Liver (tissue), 9 donors: ENCODE data around the gene SEMA5A. TPM values are rescaled to one million over a fixed set of nuclear protein-coding genes. Genes with fewer than 3 reads are reported as not detected.

Experiments used
- DNase-seq: peaks from one replicate; pipeline ENCODE4 v3.0.0-alpha.2; 2017; ENCODE audit warnings: low spot score
- H3K27ac ChIP-seq, 2 donors: one replicate each; pipeline ENCODE4 v1.7.0; 2013; ENCODE audit warnings: inconsistent platforms in 2 of 2, low read length in 2 of 2, control low read depth in 1 of 2, low read depth in 1 of 2, mild to moderate bottlenecking in 1 of 2
- H3K27me3 ChIP-seq, 4 donors: one replicate each; pipeline versions ENCODE4 v1.6.1 to v1.7.0; 2013; ENCODE audit warnings: low read length in 3 of 4, inconsistent platforms in 1 of 4, mild to moderate bottlenecking in 1 of 4, moderate library complexity in 1 of 4; ENCODE audit not compliant: control insufficient read depth in 4 of 4, insufficient read depth in 4 of 4
- H3K36me3 ChIP-seq, 4 donors: one replicate each; pipeline versions ENCODE4 v1.6.1 to v1.7.0; 2013; ENCODE audit warnings: low read length in 3 of 4, mild to moderate bottlenecking in 3 of 4, low read depth in 1 of 4, moderate library complexity in 1 of 4; ENCODE audit not compliant: control insufficient read depth in 4 of 4, insufficient read depth in 3 of 4
- H3K4me1 ChIP-seq, 4 donors: one replicate each; pipeline versions ENCODE4 v1.6.1 to v1.7.0; 2013; ENCODE audit warnings: low read length in 3 of 4, mild to moderate bottlenecking in 3 of 4, moderate library complexity in 1 of 4; ENCODE audit not compliant: control insufficient read depth in 4 of 4, insufficient read depth in 4 of 4
- H3K4me3 ChIP-seq, 3 donors: one replicate each; pipeline versions ENCODE4 v1.6.1 to v1.7.0; 2013; ENCODE audit warnings: low read length in 3 of 3, control low read depth in 1 of 3, low read depth in 1 of 3, mild to moderate bottlenecking in 1 of 3
- H3K9ac ChIP-seq, 2 donors: one replicate each; pipeline ENCODE4 v1.7.0; 2013; ENCODE audit warnings: low read length in 2 of 2, mild to moderate bottlenecking in 2 of 2, moderate library complexity in 2 of 2, control low read depth in 1 of 2, low read depth in 1 of 2
- H3K9me3 ChIP-seq, 4 donors: one replicate each; pipeline versions ENCODE4 v1.6.1 to v1.7.0; 2013; ENCODE audit warnings: low read length in 3 of 4; ENCODE audit not compliant: control insufficient read depth in 4 of 4
- EGR1 ChIP-seq, 2 donors: IDR thresholded peaks; 2 replicates each; pipeline ENCODE4 v1.6.1; 2016 to 2018; ENCODE audit warnings: antibody characterized with exemption in 2 of 2, low read depth in 2 of 2
- FOXA1 ChIP-seq: IDR thresholded peaks from 2 replicates; pipeline ENCODE4 v1.6.1; 2016; ENCODE audit warnings: antibody characterized with exemption
- FOXA2 ChIP-seq: IDR thresholded peaks from 2 replicates; pipeline ENCODE4 v1.6.1; 2016; ENCODE audit warnings: antibody characterized with exemption
- GABPA ChIP-seq, 2 donors: IDR thresholded peaks in 1 of 2; conservative IDR thresholded peaks in 1 of 2; 2 replicates each; pipeline ENCODE4 v1.6.1; 2016; ENCODE audit warnings: antibody characterized with exemption in 2 of 2, mild to moderate bottlenecking in 1 of 2, moderate library complexity in 1 of 2
- HNF4G ChIP-seq: IDR thresholded peaks from 2 replicates; pipeline ENCODE4 v1.6.1; 2016; ENCODE audit warnings: antibody characterized with exemption
- JUND ChIP-seq, 2 donors: IDR thresholded peaks; 2 replicates each; pipeline ENCODE4 v1.6.1; 2016; ENCODE audit warnings: antibody characterized with exemption in 2 of 2
- NR2F2 ChIP-seq: IDR thresholded peaks from 2 replicates; pipeline ENCODE4 v1.6.1; 2016; ENCODE audit warnings: antibody characterized with exemption
- RAD21 ChIP-seq, 2 donors: IDR thresholded peaks; 2 replicates each; pipeline ENCODE4 v1.6.1; 2016; ENCODE audit warnings: antibody characterized with exemption in 2 of 2, mild to moderate bottlenecking in 2 of 2
- RXRA ChIP-seq, 2 donors: IDR thresholded peaks; 2 replicates each; pipeline ENCODE4 v1.6.1; 2017 to 2018; ENCODE audit warnings: antibody characterized with exemption in 2 of 2, mild to moderate bottlenecking in 1 of 2
- SP1 ChIP-seq: IDR thresholded peaks from 2 replicates; pipeline ENCODE4 v1.6.1; 2018; ENCODE audit warnings: antibody characterized with exemption, mild to moderate bottlenecking
- TAF1 ChIP-seq: conservative IDR thresholded peaks from 2 replicates; pipeline ENCODE4 v1.6.1; 2016; ENCODE audit warnings: antibody characterized with exemption, mild to moderate bottlenecking
- WGBS: extraction: QIAGEN DNeasy Blood & Tissue Kit; methylation state at CpG from one replicate; pipeline ENCODE4 v1.1.7; 2013; 5-methylcytosine and 5-hydroxymethylcytosine counted together
- polyA plus RNA-seq, 2 donors: library from polyadenylated mRNA; stranded (reverse) in 1 of 2; unstranded in 1 of 2; fragments of 200-250 nt in 1 of 2; fragments of >200 nt in 1 of 2; fragmentation: Nextera tagmentation in 1 of 2; extraction: Ambion mirVana in 1 of 2; gene quantifications; one replicate each; pipeline versions ENCODE4 v1.2.1 to v1.2.3, GENCODE V29; 2013 to 2015
- total RNA-seq, 2 donors: library from RNA; depleted of rRNA; stranded (reverse); fragments of >200 nt; gene quantifications; one replicate each; pipeline ENCODE4 v1.2.3, GENCODE V29; 2014
- TF ChIP-seq, protein P1 (sequence below): IDR thresholded peaks from 2 replicates; pipeline ENCODE4 v1.6.1; 2016; ENCODE audit warnings: antibody characterized with exemption
- TF ChIP-seq, protein P2 (sequence below): IDR thresholded peaks from 2 replicates; pipeline ENCODE4 v1.6.1; 2016; ENCODE audit warnings: antibody characterized with exemption, mild to moderate bottlenecking
- TF ChIP-seq, protein P3 (sequence below): IDR thresholded peaks from 2 replicates; pipeline ENCODE4 v1.6.1; 2016; ENCODE audit warnings: antibody characterized with exemption
- TF ChIP-seq, protein P4 (sequence below): IDR thresholded peaks from 2 replicates; pipeline ENCODE4 v1.6.1; 2016; ENCODE audit warnings: antibody characterized with exemption
- TF ChIP-seq, protein P5 (sequence below): fragments of 150-350 bp; IDR thresholded peaks from 2 replicates; pipeline ENCODE4 v1.5.1; 2017; ENCODE audit warnings: improper control_type of control experiment, low read depth, low read length; ENCODE audit not compliant: missing input control
- donor health status: healthy.
- donor health status: healthy.
- donor health status: healthy.
- donor health status: healthy.
- donor health status: healthy.

Gene SEMA5A
- total and polyA plus RNA-seq, 4 donors: 1.1 to 5.8 (median 3.2) TPM

DNA sequence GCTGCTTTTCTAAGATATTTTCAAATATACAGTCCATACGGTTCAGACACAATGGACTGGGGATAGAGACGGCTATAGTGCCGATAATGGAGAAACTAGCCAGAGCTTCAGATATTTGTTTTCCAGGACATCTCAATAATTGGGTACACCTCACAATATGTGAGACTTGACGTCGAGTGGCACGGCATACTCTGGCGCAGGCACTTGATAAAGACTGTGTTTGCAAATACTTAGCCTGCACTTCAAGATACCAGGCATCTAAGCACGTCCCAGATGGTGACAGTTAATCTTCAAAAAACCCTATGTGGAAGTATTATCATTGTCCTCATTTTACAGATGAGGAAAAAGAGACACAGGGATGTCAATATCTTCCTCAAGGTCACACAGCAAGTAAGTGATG is 48.5 kb downstream of the SEMA5A start (continued):
- TF ChIP-seq GABPA (IDR thresholded peaks at IDR 0.05 in 1 of 2, conservative IDR thresholded peaks at IDR 0.05 in 1 of 2): no peak

DNA sequence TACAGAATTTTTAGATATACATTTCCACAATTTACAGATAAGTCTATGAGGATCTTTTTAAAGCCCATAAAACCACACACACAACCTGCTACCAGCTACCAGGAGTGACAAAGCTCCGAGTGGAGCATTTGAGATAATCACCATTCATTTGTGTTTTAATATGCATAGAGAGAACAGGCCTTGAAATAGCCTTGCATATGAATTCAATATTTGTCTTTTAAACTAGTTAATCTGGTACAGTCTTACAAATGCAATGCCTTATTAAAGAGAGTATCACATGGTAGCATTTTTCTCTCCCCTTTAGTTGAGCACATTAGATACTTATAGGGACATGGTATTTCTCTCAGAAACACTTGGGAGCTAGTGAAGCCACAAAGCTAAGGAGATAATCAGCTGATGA is 49.1 kb downstream of the SEMA5A start:
- Histone ChIP-seq H3K4me1 (peaks cover 0 to 3% (median under 1%) of the 10 kb centered on the region in 4 donors), H3K4me3 (no peak overlapping the region), H3K27me3 (no peaks in the 10 kb centered on the region), H3K9ac (no peak overlapping the region), H3K9me3 (no peaks in the 10 kb centered on the region), H3K36me3 (no peaks in the 10 kb centered on the region), H3K27ac (no peak overlapping the region)
- no peak for DNase-seq
- 91% methylated on average over 1 of the region's 1 CpG for WGBS
- TF ChIP-seq NR2F2: no peak
- TF ChIP-seq HNF4G: no peak
- TF ChIP-seq RXRA (IDR thresholded peaks at IDR 0.05): no peak
- TF ChIP-seq, protein P1, sequence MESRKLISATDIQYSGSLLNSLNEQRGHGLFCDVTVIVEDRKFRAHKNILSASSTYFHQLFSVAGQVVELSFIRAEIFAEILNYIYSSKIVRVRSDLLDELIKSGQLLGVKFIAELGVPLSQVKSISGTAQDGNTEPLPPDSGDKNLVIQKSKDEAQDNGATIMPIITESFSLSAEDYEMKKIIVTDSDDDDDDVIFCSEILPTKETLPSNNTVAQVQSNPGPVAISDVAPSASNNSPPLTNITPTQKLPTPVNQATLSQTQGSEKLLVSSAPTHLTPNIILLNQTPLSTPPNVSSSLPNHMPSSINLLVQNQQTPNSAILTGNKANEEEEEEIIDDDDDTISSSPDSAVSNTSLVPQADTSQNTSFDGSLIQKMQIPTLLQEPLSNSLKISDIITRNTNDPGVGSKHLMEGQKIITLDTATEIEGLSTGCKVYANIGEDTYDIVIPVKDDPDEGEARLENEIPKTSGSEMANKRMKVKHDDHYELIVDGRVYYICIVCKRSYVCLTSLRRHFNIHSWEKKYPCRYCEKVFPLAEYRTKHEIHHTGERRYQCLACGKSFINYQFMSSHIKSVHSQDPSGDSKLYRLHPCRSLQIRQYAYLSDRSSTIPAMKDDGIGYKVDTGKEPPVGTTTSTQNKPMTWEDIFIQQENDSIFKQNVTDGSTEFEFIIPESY: no peak
- TF ChIP-seq EGR1 (IDR thresholded peaks at IDR 0.05; ENCODE audit: low read depth in 2 of 2): no peak
- TF ChIP-seq FOXA1: no peak
- TF ChIP-seq, protein P2, sequence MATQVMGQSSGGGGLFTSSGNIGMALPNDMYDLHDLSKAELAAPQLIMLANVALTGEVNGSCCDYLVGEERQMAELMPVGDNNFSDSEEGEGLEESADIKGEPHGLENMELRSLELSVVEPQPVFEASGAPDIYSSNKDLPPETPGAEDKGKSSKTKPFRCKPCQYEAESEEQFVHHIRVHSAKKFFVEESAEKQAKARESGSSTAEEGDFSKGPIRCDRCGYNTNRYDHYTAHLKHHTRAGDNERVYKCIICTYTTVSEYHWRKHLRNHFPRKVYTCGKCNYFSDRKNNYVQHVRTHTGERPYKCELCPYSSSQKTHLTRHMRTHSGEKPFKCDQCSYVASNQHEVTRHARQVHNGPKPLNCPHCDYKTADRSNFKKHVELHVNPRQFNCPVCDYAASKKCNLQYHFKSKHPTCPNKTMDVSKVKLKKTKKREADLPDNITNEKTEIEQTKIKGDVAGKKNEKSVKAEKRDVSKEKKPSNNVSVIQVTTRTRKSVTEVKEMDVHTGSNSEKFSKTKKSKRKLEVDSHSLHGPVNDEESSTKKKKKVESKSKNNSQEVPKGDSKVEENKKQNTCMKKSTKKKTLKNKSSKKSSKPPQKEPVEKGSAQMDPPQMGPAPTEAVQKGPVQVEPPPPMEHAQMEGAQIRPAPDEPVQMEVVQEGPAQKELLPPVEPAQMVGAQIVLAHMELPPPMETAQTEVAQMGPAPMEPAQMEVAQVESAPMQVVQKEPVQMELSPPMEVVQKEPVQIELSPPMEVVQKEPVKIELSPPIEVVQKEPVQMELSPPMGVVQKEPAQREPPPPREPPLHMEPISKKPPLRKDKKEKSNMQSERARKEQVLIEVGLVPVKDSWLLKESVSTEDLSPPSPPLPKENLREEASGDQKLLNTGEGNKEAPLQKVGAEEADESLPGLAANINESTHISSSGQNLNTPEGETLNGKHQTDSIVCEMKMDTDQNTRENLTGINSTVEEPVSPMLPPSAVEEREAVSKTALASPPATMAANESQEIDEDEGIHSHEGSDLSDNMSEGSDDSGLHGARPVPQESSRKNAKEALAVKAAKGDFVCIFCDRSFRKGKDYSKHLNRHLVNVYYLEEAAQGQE: no peak
- no peak for TF ChIP-seq TAF1
- no peak for TF ChIP-seq GABPA (IDR thresholded peaks at IDR 0.05 in 1 of 2, conservative IDR thresholded peaks at IDR 0.05 in 1 of 2)
- no peak for TF ChIP-seq RAD21 (IDR thresholded peaks at IDR 0.05)
- TF ChIP-seq FOXA2: no peak

DNA sequence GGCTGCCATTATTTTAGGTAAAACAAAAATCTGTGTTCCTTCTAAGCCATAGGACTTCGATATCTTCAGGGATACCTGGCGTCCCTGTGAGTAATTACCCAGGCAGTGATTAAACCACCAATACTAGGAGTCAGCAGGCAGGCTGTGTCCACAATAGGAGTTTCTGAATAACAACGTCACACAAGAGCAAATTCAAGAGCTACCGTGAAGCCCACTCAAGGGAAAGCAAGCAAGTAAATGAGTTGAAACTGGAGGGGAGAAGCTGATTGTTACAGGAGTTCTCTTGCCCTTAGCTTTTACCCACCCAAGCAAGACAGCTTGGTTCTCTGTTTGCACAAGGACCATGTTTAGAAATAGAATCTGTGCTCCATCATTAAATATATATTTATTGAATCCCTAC is 50.8 kb downstream of the SEMA5A start:
- no peaks in the 10 kb centered on the region for H3K9me3 ChIP-seq
- no peaks in the 10 kb centered on the region for H3K27me3 ChIP-seq
- H3K9ac ChIP-seq: no peak overlapping the region
- no peak for DNase-seq
- H3K4me1 ChIP-seq: peaks cover 0 to 3% (median under 1%) of the 10 kb centered on the region in 4 donors
- no peaks in the 10 kb centered on the region for H3K36me3 ChIP-seq
- H3K4me3 ChIP-seq: no peak overlapping the region
- no peak overlapping the region for H3K27ac ChIP-seq
- 93% methylated on average over 4 of the region's 4 CpGs for WGBS
- no peak for TF ChIP-seq JUND (IDR thresholded peaks at IDR 0.05)
- TF ChIP-seq FOXA2: no peak
- TF ChIP-seq, protein P1: no peak
- no peak for TF ChIP-seq SP1
- TF ChIP-seq, protein P2: no peak
- no peak for TF ChIP-seq FOXA1
- no peak for TF ChIP-seq GABPA (IDR thresholded peaks at IDR 0.05 in 1 of 2, conservative IDR thresholded peaks at IDR 0.05 in 1 of 2)
- TF ChIP-seq RAD21 (IDR thresholded peaks at IDR 0.05): no peak
- TF ChIP-seq, protein P3, sequence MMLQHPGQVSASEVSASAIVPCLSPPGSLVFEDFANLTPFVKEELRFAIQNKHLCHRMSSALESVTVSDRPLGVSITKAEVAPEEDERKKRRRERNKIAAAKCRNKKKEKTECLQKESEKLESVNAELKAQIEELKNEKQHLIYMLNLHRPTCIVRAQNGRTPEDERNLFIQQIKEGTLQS: no peak
- TF ChIP-seq, protein P4, sequence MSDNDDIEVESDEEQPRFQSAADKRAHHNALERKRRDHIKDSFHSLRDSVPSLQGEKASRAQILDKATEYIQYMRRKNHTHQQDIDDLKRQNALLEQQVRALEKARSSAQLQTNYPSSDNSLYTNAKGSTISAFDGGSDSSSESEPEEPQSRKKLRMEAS: no peak
- TF ChIP-seq NR2F2: no peak
- TF ChIP-seq, protein P5, sequence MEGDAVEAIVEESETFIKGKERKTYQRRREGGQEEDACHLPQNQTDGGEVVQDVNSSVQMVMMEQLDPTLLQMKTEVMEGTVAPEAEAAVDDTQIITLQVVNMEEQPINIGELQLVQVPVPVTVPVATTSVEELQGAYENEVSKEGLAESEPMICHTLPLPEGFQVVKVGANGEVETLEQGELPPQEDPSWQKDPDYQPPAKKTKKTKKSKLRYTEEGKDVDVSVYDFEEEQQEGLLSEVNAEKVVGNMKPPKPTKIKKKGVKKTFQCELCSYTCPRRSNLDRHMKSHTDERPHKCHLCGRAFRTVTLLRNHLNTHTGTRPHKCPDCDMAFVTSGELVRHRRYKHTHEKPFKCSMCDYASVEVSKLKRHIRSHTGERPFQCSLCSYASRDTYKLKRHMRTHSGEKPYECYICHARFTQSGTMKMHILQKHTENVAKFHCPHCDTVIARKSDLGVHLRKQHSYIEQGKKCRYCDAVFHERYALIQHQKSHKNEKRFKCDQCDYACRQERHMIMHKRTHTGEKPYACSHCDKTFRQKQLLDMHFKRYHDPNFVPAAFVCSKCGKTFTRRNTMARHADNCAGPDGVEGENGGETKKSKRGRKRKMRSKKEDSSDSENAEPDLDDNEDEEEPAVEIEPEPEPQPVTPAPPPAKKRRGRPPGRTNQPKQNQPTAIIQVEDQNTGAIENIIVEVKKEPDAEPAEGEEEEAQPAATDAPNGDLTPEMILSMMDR: no peak
- TF ChIP-seq RXRA (IDR thresholded peaks at IDR 0.05): no peak
- no peak for TF ChIP-seq HNF4G
- TF ChIP-seq EGR1 (IDR thresholded peaks at IDR 0.05; ENCODE audit: low read depth in 2 of 2): no peak
- TF ChIP-seq TAF1: no peak
